ENCODE data around the gene RADIL.

Gene RADIL

GRCh38 chr7:4880218-4880617 lies 3.3 kb downstream of the RADIL start:
- no peak for DNase-seq (ENCODE audit: low spot score)

GRCh38 chr7:4879396-4880081 lies 4.0 kb downstream of the RADIL start:
- no peak for DNase-seq (ENCODE audit: low spot score)

GRCh38 chr7:4878336-4879335 lies 4.9 kb downstream of the RADIL start:
- no peak for DNase-seq (ENCODE audit: low spot score)

- DNase-seq (ENCODE audit: low spot score), result no peak
These were observed 6.9 kb downstream of the RADIL start for GRCh38 chr7:4876586-4876985.

GRCh38 chr7:4875391-4875790 lies 8.1 kb downstream of the RADIL start:
- DNase-seq (ENCODE audit: low spot score), result no peak

- DNase-seq (ENCODE audit: low spot score), result no peak
These were observed 10.2 kb downstream of the RADIL start for GRCh38 chr7:4873071-4873944.

GRCh38 chr7:4871930-4872675 lies 11.4 kb downstream of the RADIL start:
- DNase-seq (ENCODE audit: low spot score), result no peak

GRCh38 chr7:4871056-4871680 lies 12.3 kb downstream of the RADIL start:
- no peak for DNase-seq (ENCODE audit: low spot score)

GRCh38 chr7:4868493-4868892 lies 15.0 kb downstream of the RADIL start:
- DNase-seq (ENCODE audit: low spot score), result no peak

- no peak for DNase-seq (ENCODE audit: low spot score)
These were observed 16.7 kb downstream of the RADIL start for GRCh38 chr7:4866528-4867496.

GRCh38 chr7:4862156-4862555 lies 21.4 kb downstream of the RADIL start:
- no peak for DNase-seq (ENCODE audit: low spot score)

- no peak for DNase-seq (ENCODE audit: low spot score)
These were observed 21.8 kb downstream of the RADIL start, which contains the start of gene PAPOLB for GRCh38 chr7:4861673-4862072. Gene PAPOLB, minus strand, starts transcription at chr7:4862030. Its CDS starts 220 bp downstream, at chr7:4861810.

- no peak for DNase-seq (ENCODE audit: low spot score)
These were observed 22.3 kb downstream of the RADIL start for GRCh38 chr7:4861227-4861626.

- no peak for DNase-seq (ENCODE audit: low spot score)
These were observed 26.3 kb downstream of the RADIL start for GRCh38 chr7:4857189-4857588.

GRCh38 chr7:4856336-4857057 lies 27.0 kb downstream of the RADIL start:
- no peak for DNase-seq (ENCODE audit: low spot score)

- no peak for DNase-seq (ENCODE audit: low spot score)
These were observed 28.6 kb downstream of the RADIL start for GRCh38 chr7:4854916-4855315.

- no peak for DNase-seq (ENCODE audit: low spot score)
These were observed 31.8 kb downstream of the RADIL start for GRCh38 chr7:4851459-4852422.
